AG09309 (cell line): ENCODE data around the gene ZDHHC11.
"Not testable (repeated sequence)": the region's sequence is repeated elsewhere in the genome, so short reads cannot be mapped to it uniquely, and the experiment has no call there.

Source experiments
- DNase-seq: peaks from one replicate; pipeline ENCODE4 v3.0.0-alpha.2; 2010; ENCODE audit warnings: low read depth
- H3K4me3 ChIP-seq: 2 replicates; pipeline ENCODE4 v1.5.1; 2011; ENCODE audit warnings: mild to moderate bottlenecking, low read depth, low read length, moderate library complexity; ENCODE audit not compliant: control insufficient read depth
- TF ChIP-seq, protein P1 (sequence below): IDR thresholded peaks from 2 replicates; pipeline ENCODE4 v1.5.1; 2011; ENCODE audit warnings: mild to moderate bottlenecking, low read depth, low read length, inconsistent platforms; ENCODE audit not compliant: insufficient read depth, control insufficient read depth; ENCODE audit errors: missing control alignments

Gene ZDHHC11

DNA sequence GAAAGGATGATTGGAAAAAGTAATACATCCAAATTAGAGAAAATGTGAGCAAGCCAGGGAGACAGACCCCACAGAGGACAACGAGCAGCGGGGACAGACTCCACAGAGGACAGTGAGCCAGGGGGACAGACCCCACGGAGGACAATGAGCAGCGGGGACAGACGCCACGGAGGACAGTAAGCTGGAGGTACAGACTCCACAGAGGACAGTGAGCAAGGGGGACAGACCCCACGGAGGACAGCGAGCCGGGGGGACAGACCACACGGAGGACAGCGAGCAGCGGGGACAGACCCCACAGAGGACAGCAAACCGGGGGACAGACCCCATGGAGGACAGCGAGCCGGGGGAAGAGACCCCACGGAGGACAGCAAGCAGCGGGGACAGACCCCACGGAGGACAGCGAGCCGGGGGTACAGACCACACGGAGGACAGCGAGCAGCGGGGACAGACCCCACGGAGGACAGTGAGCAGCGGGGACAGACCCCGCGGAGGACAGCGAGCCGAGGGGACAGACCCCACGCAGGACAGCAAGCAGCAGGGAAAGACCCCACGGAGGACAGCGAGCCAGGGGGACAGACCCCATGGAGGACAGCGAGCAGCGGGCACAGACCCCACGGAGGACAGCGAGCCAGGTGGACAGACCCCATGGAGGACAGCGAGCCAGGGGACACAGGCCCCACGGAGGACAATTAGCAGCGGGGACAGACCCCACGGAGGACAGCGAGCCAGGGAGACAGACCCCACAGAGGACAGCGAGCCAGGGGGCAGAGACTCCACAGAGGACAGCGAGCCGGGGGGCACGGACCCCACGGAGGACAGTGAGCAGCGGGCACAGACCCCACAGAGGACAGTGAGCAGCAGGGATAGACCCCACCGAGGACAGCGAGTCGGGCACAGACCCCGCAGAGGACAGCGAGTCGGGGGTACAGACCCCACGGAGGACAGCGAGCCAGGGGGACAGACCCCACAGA is 1.9 kb upstream of the ZDHHC11 start:
- TF ChIP-seq, protein P1, sequence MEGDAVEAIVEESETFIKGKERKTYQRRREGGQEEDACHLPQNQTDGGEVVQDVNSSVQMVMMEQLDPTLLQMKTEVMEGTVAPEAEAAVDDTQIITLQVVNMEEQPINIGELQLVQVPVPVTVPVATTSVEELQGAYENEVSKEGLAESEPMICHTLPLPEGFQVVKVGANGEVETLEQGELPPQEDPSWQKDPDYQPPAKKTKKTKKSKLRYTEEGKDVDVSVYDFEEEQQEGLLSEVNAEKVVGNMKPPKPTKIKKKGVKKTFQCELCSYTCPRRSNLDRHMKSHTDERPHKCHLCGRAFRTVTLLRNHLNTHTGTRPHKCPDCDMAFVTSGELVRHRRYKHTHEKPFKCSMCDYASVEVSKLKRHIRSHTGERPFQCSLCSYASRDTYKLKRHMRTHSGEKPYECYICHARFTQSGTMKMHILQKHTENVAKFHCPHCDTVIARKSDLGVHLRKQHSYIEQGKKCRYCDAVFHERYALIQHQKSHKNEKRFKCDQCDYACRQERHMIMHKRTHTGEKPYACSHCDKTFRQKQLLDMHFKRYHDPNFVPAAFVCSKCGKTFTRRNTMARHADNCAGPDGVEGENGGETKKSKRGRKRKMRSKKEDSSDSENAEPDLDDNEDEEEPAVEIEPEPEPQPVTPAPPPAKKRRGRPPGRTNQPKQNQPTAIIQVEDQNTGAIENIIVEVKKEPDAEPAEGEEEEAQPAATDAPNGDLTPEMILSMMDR, result no peak
- DNase-seq, result no peak
- no peak overlapping the region for H3K4me3 ChIP-seq

DNA sequence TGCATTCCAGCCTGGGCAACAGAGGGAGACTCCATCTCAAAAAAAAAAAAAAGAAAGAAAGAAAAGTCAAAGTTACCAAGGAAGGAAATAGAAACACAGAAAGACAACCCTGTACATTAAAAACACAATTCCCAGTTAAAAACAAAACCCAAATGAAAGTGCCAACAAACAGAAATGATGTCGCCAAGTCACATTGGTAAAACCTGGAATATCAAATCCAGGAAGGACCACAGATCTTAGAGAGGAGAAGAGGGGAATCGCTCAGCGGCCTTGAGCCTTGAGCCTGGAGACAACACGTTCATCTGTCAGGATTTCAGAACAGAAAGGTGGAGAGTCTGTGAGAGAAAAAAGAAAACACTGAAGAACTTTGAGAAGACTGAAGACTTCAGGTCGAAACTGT is 1.2 kb upstream of the ZDHHC11 start:
- TF ChIP-seq, protein P1, result no peak
- DNase-seq, result no peak
- H3K4me3 ChIP-seq, result no peak overlapping the region

- no peak for DNase-seq
- TF ChIP-seq, protein P1, result no peak
- H3K4me3 ChIP-seq, result no peak overlapping the region
Observed at GRCh38 chr5:851553-851952, 767 bp upstream of the ZDHHC11 start.

- TF ChIP-seq, protein P1, result no peak
- H3K4me3 ChIP-seq, result no peak overlapping the region
- no peak for DNase-seq
Observed at GRCh38 chr5:851076-851475, 290 bp upstream of the ZDHHC11 start.

DNA sequence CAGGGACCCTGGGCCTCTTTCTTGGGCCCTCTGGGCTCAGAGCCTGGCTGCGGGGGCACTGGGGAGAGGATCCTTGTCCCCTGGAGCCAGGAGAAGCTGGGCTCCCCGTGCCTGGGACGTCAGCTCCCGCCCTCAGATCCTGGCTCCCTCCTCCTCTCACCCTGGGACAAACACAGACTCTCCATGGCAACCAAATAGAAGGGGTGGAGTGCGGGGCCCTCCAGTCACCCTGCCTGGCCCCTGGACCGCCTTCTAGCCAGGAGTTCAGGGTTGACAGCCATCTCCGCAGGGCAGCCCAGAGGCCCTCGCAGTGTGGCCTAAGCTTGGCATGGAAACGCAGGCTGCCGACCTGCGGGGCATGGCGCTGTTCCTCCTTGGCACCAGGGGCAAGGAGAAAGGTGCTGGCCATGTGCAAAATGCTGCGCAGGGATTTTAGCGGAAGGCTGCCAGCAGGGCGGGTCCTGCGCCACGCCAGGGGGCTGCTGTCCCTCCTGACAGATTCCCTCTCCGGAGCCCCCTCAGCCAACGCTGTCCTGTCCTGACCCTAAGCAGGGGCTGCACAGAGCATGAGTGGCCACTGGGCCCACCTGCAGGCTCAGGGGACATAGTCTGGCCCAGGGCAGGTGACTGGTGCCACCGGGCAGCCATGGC is 1.0 kb downstream of the ZDHHC11 start:
- TF ChIP-seq, protein P1, result no peak
- no peak for DNase-seq
- no peak overlapping the region for H3K4me3 ChIP-seq

- DNase-seq, result no peak
- H3K4me3 ChIP-seq, result no peak overlapping the region
- TF ChIP-seq, protein P1, result no peak
Observed at GRCh38 chr5:848671-849111, 2.1 kb downstream of the ZDHHC11 start.

- not testable (repeated sequence) for DNase-seq
Observed at GRCh38 chr5:847736-848135, 3.0 kb downstream of the ZDHHC11 start.

DNA sequence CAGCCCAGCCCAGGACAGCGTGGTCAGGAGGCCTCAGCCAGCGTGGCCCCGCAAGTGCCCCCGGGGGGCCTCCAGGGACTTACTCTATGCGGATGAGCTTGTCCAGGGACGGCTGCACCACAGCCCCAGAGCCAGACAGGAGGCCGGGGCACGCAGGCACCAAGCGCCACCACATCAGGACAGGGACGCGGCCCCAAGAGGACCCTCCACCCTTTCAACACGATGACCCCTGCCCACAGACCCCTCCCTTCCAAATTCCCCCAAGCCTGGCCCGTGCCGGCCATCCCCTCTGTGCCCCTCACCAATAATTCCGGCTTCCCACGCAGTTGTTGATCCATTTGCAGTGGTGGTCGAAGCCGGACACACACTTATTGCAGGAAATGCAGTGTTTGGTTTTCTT is 3.6 kb downstream of the ZDHHC11 start:
- DNase-seq, H3K4me3 ChIP-seq: not testable (repeated sequence)

More at GRCh38 chr5:847736-848135, 3.0 kb downstream of the ZDHHC11 start:
- H3K4me3 ChIP-seq, result not testable (repeated sequence)

DNA sequence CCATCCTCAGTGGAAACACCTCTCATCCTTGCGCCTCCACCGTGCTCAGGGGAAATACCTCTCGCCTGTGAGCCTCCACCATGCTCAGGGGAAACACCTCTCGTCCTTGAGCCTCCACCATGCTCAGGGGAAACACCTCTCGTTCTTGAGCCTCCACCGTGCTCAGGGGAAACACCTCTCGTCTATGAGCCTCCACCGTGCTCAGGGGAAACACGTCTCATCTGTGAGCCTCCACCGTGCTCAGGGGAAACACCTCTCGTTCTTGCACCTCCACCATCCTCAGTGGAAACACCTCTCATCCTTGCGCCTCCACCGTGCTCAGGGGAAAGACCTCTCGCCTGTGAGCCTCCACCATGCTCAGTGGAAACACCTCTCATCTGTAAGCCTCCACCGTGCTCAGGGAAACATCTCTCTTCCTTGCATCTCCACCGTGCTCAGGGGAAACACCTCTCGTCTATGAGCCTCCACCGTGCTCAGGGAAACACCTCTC is 4.1 kb downstream of the ZDHHC11 start:
- DNase-seq, H3K4me3 ChIP-seq: not testable (repeated sequence)
